Activated CD4-positive, alpha-beta T cell treated with anti-CD3 and anti-CD28 coated beads for 24 hours (primary cell): Measurements from ENCODE around the gene TBXAS1.
"Not testable (repeated sequence)": the region's sequence is repeated elsewhere in the genome, so short reads cannot be mapped to it uniquely, and the experiment has no call there.

Experiments
- DNase-seq, 2 donors: peaks; one replicate each; pipeline ENCODE4 v3.0.0-alpha.2; 2020; ENCODE audit warnings: low read depth in 2 of 2

Gene TBXAS1

DNA sequence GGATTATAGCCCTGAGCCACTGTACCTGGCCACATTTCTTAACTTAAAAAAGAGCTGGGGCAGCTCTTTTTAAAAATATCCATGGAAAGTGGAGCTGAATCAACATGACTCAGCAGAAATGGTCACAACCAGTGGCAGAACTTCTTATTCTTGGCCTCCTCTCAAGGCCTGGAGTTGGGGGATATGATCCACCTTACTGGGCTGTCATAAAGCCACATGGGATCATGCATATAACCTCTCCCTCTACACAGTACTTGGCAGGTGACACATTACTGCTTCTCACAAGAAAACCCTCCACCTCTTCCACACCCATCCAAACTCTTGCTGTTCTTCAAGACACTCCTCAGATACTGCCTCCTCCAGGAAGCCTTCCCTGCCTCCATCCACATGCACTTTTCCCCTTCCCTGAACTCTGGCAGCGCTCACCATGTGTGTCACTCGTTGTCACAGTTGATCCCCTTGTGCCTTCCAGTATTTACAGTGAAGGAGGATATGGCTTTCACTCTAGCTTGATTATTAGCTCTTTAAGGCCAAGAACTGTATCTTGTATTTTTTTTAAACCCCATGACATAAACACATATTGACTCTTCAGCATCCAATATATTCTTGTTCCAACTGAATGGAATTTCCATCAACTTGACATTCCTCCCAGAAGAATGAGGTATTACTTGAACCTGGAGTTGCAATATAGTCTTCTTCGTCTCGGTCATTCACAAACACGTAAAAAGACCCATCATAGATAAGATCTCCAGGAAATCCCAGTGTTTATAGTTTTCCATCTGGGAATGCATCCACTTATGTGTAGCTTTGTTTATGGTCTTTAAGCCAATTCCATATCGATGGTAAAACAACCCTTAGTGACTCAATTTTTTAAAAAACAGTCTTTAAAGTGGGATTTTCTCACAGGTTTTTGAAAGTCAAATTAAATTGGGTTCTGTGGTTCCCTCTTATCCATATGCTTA, 85.5 kb downstream of the TBXAS1 start:
- no peak for DNase-seq

DNA sequence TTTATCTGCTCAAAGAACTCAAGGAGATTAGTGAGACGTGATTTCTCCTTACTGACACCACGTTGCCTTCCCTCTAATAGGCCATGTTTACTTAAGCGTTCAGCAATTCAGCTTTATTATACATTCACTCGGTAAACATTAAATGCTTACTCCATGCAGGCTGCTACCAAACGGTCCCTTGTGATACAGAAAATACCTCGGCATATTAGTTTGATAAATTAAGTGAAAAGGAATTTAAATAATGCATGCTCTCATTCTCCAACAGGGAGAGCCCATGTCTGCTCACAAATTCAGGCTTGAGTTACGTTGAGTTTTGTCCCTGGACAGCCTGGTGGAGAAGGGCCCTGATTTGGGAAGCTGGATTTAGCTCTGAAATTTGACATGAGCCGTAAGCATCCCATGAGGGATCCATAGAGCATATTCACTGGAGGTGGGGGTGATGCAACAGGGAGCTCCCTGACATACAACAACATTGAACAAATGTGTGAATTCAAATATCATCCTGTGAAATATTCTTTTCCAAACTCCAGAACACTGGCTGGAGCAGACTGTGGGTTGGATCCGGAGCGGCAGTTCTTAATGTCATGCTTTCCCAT, 86.3 kb downstream of the TBXAS1 start:
- DNase-seq = no peak

DNA sequence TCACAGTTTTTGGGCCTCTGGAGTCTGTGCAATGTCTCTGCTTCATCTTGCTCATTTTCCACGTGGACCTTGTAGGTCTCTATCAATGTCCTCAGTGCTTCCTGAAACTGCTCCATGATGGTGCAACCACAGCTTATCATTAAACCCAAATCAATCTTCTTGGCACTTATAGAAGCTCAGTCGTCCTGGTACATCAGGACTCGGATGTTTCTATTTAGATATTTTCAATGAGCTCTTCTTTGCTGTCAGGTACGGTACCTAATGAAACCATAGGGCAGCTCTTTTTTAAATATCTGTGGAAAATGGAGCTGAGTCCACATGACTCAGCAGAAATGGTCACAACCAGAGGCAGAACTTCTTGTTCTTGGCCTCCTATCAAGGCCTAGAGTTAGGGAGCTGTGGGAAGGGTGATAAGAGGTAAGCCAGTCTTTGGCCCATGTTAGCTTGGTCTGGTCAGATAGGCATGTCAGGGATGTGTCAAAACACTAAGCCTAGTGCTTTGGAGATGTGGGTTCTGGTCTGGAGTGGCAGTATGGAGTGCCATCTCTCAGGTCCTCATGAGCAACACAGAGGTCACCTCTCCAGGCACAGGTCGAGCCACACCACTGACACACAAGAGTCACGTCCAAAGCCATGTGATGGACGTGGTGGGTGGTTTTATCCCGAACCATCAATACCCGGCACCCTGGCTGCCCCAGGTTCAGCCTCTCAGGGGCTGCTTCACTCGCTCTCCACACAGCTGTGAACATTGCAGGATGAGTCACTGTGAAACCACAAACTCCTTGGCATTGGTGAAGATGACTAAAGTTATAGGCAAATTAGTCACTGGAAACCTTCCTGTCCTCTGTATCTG, 87.0 kb downstream of the TBXAS1 start:
- DNase-seq = peak; percentile 44 to 60

DNA sequence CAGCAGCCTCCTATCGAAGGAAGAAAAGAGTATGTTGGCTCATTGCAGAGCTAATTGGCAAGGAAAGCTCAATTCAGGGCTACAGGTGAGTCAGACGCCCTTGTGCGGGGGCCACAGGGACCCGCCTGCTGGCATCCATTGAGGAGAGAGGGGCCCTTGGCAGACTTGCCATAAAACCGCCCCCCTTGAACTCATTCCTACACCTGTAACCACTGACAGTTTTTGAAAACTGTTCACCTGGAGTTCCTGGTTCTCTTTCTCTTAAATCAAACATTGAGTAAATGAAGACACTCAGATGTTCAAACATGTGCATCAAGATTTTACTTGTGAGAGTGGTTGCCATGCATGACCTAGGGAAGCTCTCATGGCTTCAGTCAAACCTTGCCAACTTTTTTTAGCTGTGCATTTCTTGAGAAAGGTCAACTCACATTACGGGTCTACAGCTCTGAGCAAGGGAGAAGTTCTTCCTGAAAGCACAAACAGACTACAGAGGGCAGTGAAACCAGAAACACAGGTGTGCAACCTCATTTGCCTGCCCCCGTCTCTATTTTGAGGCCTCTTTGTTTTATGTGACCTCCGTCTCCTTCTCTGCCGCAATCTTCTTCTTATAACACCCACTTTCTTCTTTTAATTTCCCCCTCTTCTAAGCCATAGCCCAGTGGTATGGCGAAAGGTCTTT, 87.8 kb downstream of the TBXAS1 start:
- DNase-seq = no peak

DNA sequence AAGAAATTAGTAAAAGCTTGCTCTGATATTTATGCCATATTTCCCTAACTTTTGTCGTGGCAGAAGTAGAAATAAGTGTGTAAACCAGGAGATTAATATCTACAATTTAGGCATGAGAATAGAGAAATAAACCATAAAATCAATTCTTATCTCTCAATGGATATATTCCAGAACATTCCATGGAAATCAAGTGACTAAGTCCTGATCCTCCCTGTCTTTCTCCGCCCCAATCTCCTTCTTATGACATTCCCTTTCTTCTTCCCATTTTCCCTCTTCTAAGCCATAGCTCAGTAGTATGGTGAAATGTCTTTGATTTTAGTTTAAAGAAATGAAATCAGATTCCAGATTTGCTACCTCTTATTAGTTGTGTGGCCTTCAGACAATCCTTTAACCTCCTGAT, 88.8 kb downstream of the TBXAS1 start:
- DNase-seq = no peak

DNA sequence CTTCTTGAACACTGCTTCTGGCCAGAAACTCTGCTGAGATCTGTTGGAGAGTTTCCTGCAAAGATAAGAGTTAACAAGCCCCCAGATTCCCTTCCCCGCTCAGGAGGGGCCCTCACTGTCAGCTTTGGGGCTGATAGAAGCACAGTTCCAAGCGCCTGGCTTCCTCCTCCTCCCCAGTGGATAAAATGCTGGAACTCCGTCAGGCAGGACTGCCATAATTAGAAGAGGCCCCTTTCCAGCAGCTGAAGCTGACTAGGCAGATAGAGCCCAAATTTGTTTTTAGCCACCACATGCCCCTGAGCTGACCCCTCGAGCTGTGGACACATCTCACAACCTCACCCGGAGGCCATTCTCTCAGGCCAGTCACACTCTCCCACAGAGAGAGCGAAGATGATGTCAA, 89.4 kb downstream of the TBXAS1 start:
- DNase-seq = no peak

DNA sequence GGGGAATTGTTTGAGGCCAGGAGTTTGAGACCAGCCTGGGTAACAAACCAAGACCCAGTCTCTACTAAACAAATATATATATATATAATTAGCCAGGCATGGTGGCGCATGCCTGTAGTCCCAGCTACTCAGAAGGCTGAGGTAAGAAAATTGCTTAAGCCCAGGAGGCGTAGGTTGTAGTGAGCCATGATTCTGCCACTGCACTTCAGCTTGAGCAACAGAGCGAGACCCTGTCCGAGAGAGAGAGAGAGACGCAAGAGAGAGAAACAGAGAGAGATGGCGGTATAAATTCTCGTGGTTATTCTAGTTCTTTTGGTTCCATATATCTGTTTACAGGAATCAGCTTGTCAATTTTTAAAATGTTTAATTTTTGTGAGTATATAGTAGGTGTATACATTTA, 94.0 kb downstream of the TBXAS1 start:
- DNase-seq = no peak

DNA sequence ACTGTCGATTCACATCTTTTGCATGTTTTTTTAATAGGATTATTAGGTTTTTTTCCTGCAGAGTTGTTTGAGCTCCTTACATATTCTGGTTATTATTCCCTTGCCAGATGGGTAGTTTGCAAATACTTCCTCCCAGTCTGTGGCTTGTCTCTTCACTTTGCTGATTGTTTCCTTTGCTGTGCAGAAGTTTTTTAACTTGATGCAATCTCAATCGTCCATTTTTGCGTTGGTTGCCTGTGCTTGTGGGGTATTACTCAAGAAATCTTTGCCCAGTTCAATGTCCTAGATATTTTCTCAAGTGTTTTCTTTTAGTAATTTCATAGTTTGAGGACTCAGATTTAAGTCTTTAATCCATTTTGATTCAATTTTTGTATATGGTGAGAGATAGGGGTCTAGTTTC, 95.4 kb downstream of the TBXAS1 start:
- no peak for DNase-seq

DNA sequence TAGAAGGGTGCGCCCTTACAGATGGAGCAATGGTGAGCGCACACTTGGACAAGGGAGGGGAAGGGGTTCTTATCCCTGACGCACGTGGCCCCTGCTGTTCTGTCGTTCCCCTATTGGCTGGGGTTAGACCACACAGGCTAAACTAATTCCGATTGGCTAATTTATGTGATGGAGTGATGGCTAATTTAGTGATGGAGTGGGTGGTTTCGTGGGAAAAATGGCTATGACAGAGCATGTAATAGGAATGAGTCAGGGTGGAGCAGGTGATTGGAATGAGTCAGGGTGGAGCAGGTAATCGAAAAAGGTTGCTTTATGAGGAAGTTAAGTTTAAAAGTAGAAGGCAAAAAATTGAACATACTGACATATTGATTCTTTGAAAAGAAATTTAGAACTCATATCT, 100.2 kb downstream of the TBXAS1 start:
- DNase-seq = not testable (repeated sequence)

DNA sequence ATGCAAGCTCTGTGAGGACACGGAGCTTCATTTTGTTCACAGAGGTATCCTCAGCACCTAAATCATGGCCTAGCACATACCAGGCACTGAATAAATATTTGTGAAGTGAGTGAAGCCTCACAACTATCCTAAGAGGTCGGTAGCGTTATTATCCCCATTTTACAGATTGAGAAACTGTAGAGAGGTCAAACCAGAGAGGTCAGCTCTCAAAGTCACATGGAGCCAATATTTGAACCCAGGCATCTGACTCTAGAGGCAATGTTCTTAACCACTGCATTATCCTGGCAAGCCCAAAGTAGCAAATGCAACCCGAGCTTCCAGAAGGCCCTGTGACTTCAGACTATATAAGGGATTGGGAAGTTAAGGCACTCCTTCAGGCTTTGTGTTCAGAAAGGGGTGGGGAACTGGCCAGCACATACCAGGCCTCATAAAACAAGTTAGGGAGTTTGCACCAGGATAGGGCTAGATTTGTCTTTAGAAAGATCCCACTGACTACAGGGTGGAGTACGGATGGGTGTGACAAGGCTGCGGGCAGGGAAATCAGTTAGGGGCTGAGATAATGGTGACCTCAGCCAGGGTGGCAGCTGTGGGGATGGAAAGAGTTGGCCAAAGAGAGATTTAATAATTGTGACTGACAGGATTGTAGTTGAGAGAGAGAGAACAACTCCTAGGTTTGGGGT, 101.4 kb downstream of the TBXAS1 start:
- no peak for DNase-seq

DNA sequence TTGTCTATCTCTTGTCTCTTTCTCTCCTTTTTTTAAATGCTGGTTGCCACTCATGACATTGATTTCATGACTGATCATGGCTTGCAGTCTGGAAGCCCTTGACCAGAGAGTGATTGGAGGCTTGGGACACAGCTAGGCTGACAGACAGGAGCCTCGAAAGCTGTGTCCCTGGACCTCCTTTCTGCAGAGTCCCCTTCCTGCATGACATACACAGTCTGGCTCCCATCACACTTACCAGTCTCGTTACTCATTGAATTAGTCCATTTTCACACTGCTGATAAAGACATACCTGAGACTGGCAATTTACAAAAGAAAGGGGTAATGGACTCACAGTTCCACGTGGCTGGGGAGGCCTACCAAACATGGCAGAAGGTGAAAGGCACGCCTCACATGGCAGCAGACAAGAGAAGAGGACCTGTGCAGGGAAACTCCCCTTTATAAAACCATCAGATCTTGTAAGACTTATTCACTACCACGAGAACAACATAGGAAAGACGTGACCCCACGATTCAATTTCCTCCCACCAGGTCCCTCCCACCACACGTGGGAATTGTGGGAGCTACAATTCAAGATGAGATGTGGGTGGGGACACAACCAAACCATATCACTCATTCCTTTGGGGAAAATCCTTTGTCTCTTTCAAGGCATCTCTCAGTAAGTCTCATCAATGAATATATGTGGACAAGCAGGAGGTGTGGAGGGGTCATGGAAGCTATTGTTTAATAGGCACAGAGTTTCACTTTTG, 102.3 kb downstream of the TBXAS1 start:
- DNase-seq = no peak

DNA sequence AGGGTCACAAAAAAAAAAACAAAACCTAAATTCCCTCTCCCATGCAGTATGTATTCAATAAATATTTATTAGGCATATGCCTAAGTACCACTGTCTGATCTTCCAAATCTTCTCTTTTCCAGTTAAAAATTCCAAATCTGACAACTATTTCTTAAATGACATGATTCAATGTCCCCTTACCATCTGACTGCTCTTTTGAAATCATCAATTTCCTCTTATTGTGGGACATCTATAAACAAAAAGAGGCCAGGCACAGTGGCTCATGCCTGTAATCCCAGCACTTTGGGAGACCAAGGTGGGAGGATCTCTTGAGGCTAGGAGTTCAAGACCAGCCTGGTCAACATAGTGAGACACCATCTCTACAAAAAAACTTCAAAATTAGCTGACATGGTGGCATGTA, 103.5 kb downstream of the TBXAS1 start:
- DNase-seq = no peak

DNA sequence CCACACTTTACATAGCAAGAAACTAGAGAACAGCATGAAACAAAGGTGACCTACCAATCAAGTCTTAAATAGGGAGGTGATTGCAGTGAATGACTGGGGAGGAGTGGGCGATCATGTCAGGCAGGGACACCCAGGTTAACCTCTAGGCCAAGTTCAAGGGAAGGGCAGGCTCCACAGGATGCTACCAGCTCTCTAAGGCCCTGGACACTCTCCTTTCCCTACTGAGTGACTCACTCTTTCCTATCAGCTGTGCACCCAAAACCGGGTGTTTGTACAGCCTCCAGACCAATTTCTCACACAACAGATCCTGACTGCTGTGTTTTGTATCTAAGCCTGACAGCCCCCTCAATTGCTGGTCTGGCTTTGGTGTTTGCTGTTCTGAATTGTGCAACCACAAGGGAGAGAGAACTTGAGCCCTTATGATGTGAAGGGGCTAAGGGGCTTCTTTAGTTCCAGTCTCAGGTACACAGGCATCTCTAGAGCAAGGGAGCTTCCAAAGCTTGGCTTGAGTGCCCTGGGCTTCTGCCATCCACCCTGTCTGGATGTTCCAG, 107.8 kb downstream of the TBXAS1 start:
- no peak for DNase-seq

DNA sequence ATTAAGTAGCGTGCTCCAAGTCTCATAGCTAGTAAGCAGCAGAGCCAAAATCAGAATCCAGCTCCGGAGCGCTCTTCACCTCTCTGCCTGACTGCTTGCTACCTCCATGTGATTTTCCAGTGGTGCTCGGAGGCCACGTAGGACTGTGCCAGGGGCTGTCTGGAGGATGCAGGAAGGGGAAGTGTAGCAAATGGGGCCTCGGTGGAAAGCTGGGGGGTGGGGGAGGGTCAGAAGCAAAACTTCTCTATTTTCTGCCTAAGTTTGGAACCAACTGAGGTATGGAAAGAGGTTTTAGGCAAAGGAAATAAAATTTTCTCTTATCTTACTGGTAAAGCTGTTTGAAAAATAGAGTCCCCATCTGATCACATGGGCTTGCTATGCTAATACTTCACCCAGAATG, 108.7 kb downstream of the TBXAS1 start:
- no peak for DNase-seq

DNA sequence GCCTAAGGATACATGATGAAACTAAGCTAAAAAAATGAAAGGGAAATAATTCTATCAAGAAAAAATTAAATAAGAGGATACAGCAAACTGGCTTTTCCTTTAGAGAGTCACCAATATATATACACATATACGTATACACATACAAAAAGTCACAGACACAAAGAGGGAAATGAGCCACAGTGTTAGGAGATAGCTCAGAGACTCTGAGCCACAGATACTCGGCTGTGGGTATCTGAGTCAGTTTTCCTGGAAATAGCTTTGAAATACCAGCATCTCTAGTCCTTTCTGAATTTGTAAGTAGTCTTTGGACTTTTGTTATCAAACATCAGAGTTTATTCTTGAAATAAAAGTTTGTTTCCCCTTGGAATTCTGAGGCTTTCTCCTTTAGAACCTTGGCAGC, 111.8 kb downstream of the TBXAS1 start:
- DNase-seq = no peak

DNA sequence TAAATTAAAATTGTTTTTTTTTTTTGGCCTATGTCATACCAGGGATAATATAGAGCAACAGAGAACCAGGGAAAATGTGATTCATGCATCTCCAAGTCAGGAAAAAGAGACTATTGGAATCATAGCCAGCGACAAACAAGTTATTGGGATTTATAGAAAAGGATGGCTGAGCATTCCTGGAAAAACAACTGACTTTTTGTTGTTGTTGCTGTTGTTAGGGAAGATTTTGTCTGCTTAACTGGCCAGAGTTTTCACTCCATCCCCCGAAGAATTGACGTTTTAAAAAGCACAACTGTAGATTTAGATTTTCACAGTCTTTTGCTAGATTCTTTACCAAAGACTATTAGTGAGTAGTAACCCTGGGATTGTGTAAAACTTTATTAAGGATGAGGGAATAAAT, 112.4 kb downstream of the TBXAS1 start:
- DNase-seq = no peak

DNA sequence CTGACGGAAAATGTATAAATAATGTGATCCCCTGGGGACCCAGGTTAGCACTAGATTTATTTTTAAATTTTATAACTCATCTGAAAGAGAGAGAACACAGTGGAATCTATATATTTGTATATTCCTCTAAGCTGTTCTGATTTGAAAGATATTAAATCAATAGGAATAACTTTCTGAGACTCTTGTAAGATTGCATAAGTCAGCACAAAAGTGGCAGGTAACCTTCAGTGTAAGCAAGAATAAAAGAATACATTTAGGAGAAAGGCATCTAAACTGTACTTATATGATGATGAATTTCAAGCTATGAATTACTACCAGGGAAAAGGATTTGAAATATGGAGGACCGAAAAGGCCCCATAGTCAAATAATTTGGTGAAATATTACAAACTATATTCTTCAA, 112.8 kb downstream of the TBXAS1 start:
- no peak for DNase-seq

DNA sequence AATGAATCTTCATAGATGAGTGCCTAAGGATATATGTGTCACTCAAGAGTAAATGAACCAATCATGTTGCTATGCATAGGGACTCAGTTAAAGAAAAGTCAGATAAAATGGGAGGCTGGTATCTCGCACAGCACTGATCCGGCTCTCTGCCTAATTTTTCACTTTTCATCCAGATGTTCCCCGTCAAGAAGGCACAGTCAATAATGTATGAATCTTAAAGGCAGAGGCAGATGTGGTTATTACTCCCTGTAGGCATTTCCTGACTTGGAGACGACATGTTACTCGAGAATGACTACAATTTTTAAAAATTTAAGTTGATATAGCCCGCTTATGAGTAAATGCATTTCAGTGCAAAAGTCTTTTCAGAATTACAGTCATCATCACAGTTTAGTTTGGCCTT, 113.6 kb downstream of the TBXAS1 start:
- DNase-seq = no peak

DNA sequence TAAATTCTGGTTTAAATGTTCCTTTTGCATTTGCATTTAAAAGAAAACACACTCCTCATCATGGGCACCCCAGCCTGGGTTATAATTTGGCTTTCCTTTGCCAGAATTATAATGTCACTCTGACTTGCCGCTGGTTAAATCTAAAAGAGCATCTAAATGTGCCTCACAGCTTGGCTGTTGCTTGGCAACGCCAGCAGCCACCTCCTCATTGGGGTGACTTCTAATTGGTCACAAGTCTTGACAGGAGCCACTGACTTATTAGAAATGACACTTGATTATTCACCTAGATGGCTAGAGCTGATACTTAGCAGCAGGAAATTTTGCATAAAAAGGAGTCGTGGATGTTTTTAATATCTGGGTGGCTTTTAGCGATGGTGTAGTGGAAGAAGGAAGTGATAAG, 114.3 kb downstream of the TBXAS1 start:
- DNase-seq = no peak

DNA sequence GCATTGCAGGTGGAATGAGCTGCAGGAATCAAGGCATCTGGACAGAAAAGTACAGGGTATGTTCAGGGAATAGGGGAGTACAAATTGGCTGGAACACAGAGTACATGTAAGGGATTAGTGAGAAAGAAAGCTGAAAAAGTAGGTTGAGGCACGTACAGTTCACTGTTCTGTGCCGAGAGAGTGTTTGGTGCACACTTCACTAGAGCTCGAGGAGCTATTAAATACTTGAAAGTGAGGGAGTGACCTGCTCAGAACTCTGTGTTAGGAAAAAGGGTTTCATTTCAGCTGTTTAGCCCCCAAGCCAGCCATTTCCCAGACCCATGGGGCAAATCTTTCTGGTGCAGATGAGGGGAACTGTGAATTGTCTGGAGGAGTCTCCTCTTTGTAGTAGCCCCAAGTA, 115.2 kb downstream of the TBXAS1 start:
- DNase-seq = no peak
